SK-N-SH treated with all-trans-retinoic acid at 6 μM for 48 hours (cell line): ENCODE results near the gene UGGT1.

Experiments
- ATAC-seq: fragments of 200-7000 bp; cut with Tn5 transposase; 3 replicates; pipeline ENCODE4 v1.9.1; 2020; ENCODE audit warnings: mild to moderate bottlenecking, moderate library complexity
- ARNTL ChIP-seq: fragments of 450-650 bp; formaldehyde crosslinking; IDR thresholded peaks from 2 replicates; pipeline ENCODE4 v1.5.0; 2020; ENCODE audit warnings: low read depth, mild to moderate bottlenecking, moderate library complexity, borderline replicate concordance
- BACH2 ChIP-seq: fragments of 250-450 bp; sonication (Bioruptor Pico); IDR thresholded peaks from 2 replicates; pipeline ENCODE4 v1.9.0; 2021; ENCODE audit warnings: mild to moderate bottlenecking, borderline replicate concordance
- CSDC2 ChIP-seq: fragments of 250-450 bp; sonication (Bioruptor Pico); IDR thresholded peaks from 2 replicates; pipeline ENCODE4 v1.5.0; 2020; ENCODE audit warnings: mild to moderate bottlenecking, moderate library complexity
- ESRRG ChIP-seq: fragments of 250-450 bp; sonication (Bioruptor Pico); IDR thresholded peaks from 2 replicates; pipeline ENCODE4 v1.6.1; 2021; ENCODE audit warnings: mild to moderate bottlenecking
- ISL1 ChIP-seq: fragments of 250-450 bp; sonication (Bioruptor Pico); IDR thresholded peaks from 2 replicates; pipeline ENCODE4 v2.1.2; 2022; ENCODE audit warnings: mild to moderate bottlenecking, moderate library complexity
- PATZ1 ChIP-seq: fragments of 250-450 bp; sonication (Bioruptor Pico); IDR thresholded peaks from 2 replicates; pipeline ENCODE4 v1.8.0; 2020; ENCODE audit warnings: mild to moderate bottlenecking, moderate library complexity, borderline replicate concordance
- PPARA ChIP-seq: fragments of 250-450 bp; sonication (Bioruptor Pico); IDR thresholded peaks from 2 replicates; pipeline ENCODE4 v1.5.0; 2020; ENCODE audit warnings: mild to moderate bottlenecking, borderline replicate concordance
- RARB ChIP-seq: fragments of 250-450 bp; sonication (Bioruptor Pico); IDR thresholded peaks from 2 replicates; pipeline ENCODE4 v1.8.0; 2021; ENCODE audit warnings: mild to moderate bottlenecking, moderate library complexity
- SNAI2 ChIP-seq: fragments of 250-450 bp; sonication (Bioruptor Pico); IDR thresholded peaks from 2 replicates; pipeline ENCODE4 v1.5.0; 2020; ENCODE audit warnings: mild to moderate bottlenecking, moderate library complexity
- TOX ChIP-seq: fragments of 250-450 bp; sonication (Bioruptor Pico); IDR thresholded peaks from 2 replicates; pipeline ENCODE4 v1.8.0; 2021; ENCODE audit warnings: mild to moderate bottlenecking, moderate library complexity, borderline replicate concordance
- TSHZ2 ChIP-seq: fragments of 250-450 bp; sonication (Bioruptor Pico); IDR thresholded peaks from 2 replicates; pipeline ENCODE4 v1.5.0; 2020; ENCODE audit warnings: mild to moderate bottlenecking, moderate library complexity
- ZC3H10 ChIP-seq: fragments of 250-450 bp; sonication (Bioruptor Pico); IDR thresholded peaks from 2 replicates; pipeline ENCODE4 v1.5.1; 2021; ENCODE audit warnings: mild to moderate bottlenecking, moderate library complexity
- ZFP3 ChIP-seq: fragments of 250-450 bp; sonication (Bioruptor Pico); IDR thresholded peaks from 2 replicates; pipeline ENCODE4 v1.5.0; 2020; ENCODE audit warnings: mild to moderate bottlenecking, moderate library complexity
- ZFP30 ChIP-seq: fragments of 450-650 bp; formaldehyde crosslinking; IDR thresholded peaks from 2 replicates; pipeline ENCODE4 v1.5.0; 2022; ENCODE audit warnings: mild to moderate bottlenecking, moderate library complexity
- ZNF565 ChIP-seq: fragments of 450-650 bp; formaldehyde crosslinking; conservative IDR thresholded peaks from 2 replicates; pipeline ENCODE4 v1.5.0; 2020; ENCODE audit warnings: low read depth, mild to moderate bottlenecking, moderate library complexity
- ZNF8 ChIP-seq: fragments of 450-650 bp; formaldehyde crosslinking; IDR thresholded peaks from 2 replicates; pipeline ENCODE4 v1.5.0; 2020; ENCODE audit warnings: mild to moderate bottlenecking, moderate library complexity
- TF ChIP-seq, protein P1 (sequence below): fragments of 250-450 bp; sonication (Bioruptor Pico); IDR thresholded peaks from 2 replicates; pipeline ENCODE4 v1.5.1; 2021; ENCODE audit warnings: mild to moderate bottlenecking, moderate library complexity
- TF ChIP-seq, protein P2 (sequence below): fragments of 250-450 bp; sonication (Bioruptor Pico); IDR thresholded peaks from 2 replicates; pipeline ENCODE4 v1.8.0; 2021; ENCODE audit warnings: low read depth, mild to moderate bottlenecking, moderate library complexity, borderline replicate concordance
- TF ChIP-seq, protein P3 (sequence below): fragments of 250-450 bp; sonication (Bioruptor Pico); IDR thresholded peaks from 2 replicates; pipeline ENCODE4 v1.5.1; 2020; ENCODE audit warnings: low read depth, mild to moderate bottlenecking, moderate library complexity

Gene UGGT1

GRCh38 chr2:128214866-128215460, 124.0 kb downstream of the UGGT1 start (continued):
- no peak for TF ChIP-seq ISL1

- TF ChIP-seq ZFP3 (no peak), ESRRG (no peak), ZNF8 (CRISPR knock-in tag) (no peak)
- TF ChIP-seq, all 23 proteins: peak for 0
- ATAC-seq, result no peak
Observed at GRCh38 chr2:128215897-128216642, 125.1 kb downstream of the UGGT1 start.

- ATAC-seq, result no peak
- TF ChIP-seq SNAI2 (CRISPR knock-in tag) (no peak), PPARA (CRISPR knock-in tag) (no peak), TOX (CRISPR knock-in tag) (no peak), RARB (CRISPR knock-in tag) (no peak), ZNF565 (CRISPR knock-in tag) (no peak), ARNTL (CRISPR knock-in tag) (no peak)
- TF ChIP-seq, protein P1, sequence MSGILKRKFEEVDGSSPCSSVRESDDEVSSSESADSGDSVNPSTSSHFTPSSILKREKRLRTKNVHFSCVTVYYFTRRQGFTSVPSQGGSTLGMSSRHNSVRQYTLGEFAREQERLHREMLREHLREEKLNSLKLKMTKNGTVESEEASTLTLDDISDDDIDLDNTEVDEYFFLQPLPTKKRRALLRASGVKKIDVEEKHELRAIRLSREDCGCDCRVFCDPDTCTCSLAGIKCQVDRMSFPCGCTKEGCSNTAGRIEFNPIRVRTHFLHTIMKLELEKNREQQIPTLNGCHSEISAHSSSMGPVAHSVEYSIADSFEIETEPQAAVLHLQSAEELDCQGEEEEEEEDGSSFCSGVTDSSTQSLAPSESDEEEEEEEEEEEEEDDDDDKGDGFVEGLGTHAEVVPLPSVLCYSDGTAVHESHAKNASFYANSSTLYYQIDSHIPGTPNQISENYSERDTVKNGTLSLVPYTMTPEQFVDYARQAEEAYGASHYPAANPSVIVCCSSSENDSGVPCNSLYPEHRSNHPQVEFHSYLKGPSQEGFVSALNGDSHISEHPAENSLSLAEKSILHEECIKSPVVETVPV (CRISPR knock-in tag), result no peak
Observed at GRCh38 chr2:128217671-128218070, 126.7 kb downstream of the UGGT1 start.

DNA sequence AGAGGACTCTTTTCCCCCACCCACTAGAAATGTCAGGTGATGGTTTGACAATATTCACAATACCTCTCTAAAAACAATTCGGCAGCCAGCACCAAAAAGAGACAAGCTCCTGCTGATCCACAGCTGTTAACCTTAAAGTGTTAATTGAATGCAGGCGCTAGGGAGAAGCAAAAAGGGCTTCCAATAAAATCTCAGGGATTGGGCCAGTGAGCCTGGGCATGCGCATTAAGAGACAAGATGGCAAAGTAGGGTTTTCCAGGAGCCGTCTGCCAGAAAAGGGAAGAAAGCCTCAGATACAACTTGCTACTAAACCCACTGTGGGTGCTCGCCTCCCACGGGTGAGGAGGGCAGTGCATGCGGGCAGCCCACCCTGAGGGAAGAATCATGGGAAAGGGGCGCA, 128.9 kb downstream of the UGGT1 start:
- no peak for TF ChIP-seq ESRRG
- TF ChIP-seq BACH2 (CRISPR knock-in tag), result no peak
- TF ChIP-seq CSDC2 (CRISPR knock-in tag), result no peak
- no peak for TF ChIP-seq ZC3H10
- TF ChIP-seq ZNF8 (CRISPR knock-in tag), result no peak
- TF ChIP-seq, protein P2, sequence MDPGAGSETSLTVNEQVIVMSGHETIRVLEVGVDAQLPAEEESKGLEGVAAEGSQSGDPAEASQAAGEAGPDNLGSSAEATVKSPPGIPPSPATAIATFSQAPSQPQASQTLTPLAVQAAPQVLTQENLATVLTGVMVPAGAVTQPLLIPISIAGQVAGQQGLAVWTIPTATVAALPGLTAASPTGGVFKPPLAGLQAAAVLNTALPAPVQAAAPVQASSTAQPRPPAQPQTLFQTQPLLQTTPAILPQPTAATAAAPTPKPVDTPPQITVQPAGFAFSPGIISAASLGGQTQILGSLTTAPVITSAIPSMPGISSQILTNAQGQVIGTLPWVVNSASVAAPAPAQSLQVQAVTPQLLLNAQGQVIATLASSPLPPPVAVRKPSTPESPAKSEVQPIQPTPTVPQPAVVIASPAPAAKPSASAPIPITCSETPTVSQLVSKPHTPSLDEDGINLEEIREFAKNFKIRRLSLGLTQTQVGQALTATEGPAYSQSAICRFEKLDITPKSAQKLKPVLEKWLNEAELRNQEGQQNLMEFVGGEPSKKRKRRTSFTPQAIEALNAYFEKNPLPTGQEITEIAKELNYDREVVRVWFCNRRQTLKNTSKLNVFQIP (CRISPR knock-in tag), result no peak
- no peak for TF ChIP-seq ARNTL (CRISPR knock-in tag)
- TF ChIP-seq PPARA (CRISPR knock-in tag), result no peak
- no peak for TF ChIP-seq TOX (CRISPR knock-in tag)
- TF ChIP-seq ISL1, result no peak
- TF ChIP-seq ZFP30 (CRISPR knock-in tag), result no peak
- TF ChIP-seq, protein P1 (CRISPR knock-in tag), result no peak
- TF ChIP-seq, protein P3, sequence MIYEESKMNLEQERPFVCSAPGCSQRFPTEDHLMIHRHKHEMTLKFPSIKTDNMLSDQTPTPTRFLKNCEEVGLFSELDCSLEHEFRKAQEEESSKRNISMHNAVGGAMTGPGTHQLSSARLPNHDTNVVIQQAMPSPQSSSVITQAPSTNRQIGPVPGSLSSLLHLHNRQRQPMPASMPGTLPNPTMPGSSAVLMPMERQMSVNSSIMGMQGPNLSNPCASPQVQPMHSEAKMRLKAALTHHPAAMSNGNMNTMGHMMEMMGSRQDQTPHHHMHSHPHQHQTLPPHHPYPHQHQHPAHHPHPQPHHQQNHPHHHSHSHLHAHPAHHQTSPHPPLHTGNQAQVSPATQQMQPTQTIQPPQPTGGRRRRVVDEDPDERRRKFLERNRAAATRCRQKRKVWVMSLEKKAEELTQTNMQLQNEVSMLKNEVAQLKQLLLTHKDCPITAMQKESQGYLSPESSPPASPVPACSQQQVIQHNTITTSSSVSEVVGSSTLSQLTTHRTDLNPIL (CRISPR knock-in tag), result no peak
- no peak for TF ChIP-seq ZNF565 (CRISPR knock-in tag)
- no peak for TF ChIP-seq RARB (CRISPR knock-in tag)
- no peak for TF ChIP-seq PATZ1 (CRISPR knock-in tag)
- no peak for TF ChIP-seq ZFP3
- no peak for TF ChIP-seq SNAI2 (CRISPR knock-in tag)
- TF ChIP-seq TSHZ2 (CRISPR knock-in tag), result no peak
- no peak for ATAC-seq
